Measurements from ENCODE around the gene DUS1L.

DUS1L gene

GRCh38 chr17:82087961-82088837 is 22.6 kb upstream of the DUS1L start:
- DNase-seq: no peak

GRCh38 chr17:82086941-82087906 is 21.6 kb upstream of the DUS1L start:
- no peak for DNase-seq

GRCh38 chr17:82085931-82086764 is 20.5 kb upstream of the DUS1L start:
- no peak for DNase-seq

GRCh38 chr17:82085031-82085861 is 19.6 kb upstream of the DUS1L start:
- no peak for DNase-seq

- DNase-seq: no peak
Measured at GRCh38 chr17:82084373-82085030, 18.9 kb upstream of the DUS1L start.

- DNase-seq: no peak
Measured at GRCh38 chr17:82083533-82084359, 18.1 kb upstream of the DUS1L start.

GRCh38 chr17:82083009-82083408 is 17.4 kb upstream of the DUS1L start:
- DNase-seq: no peak

- DNase-seq: no peak
Measured at GRCh38 chr17:82082456-82082855, 16.9 kb upstream of the DUS1L start.

GRCh38 chr17:82081966-82082365 is 16.4 kb upstream of the DUS1L start:
- DNase-seq: no peak

- no peak for DNase-seq
Measured at GRCh38 chr17:82081546-82081945, 15.9 kb upstream of the DUS1L start.

GRCh38 chr17:82080789-82081464 is 15.3 kb upstream of the DUS1L start:
- no peak for DNase-seq

- no peak for DNase-seq
Measured at GRCh38 chr17:82080048-82080788, 14.6 kb upstream of the DUS1L start.

GRCh38 chr17:82079001-82079677 is 13.5 kb upstream of the DUS1L start:
- DNase-seq: no peak

- no peak for DNase-seq
Measured at GRCh38 chr17:82078433-82078832, 12.8 kb upstream of the DUS1L start.

- no peak for DNase-seq
Measured at GRCh38 chr17:82077617-82078358, 12.2 kb upstream of the DUS1L start.

- DNase-seq: no peak
Measured at GRCh38 chr17:82076785-82077591, 11.4 kb upstream of the DUS1L start.
